Astrocyte of the spinal cord (primary cell): ENCODE measurements around the gene RALA.
A peak's percentile ranks its signal among the peaks of the same experiment; 100 is the strongest.
"Not testable (repeated sequence)": the region's sequence is repeated elsewhere in the genome, so short reads cannot be mapped to it uniquely, and the experiment has no call there.

Source experiments
- DNase-seq: peaks from one replicate; pipeline ENCODE4 v3.0.0; 2011; ENCODE audit warnings: low read depth, low spot score
- H3K4me3 ChIP-seq: 2 replicates; pipeline ENCODE4 v1.5.1; 2011; ENCODE audit warnings: low read depth, mild to moderate bottlenecking, low read length, moderate library complexity
- CTCF ChIP-seq: IDR thresholded peaks from 2 replicates; pipeline ENCODE4 v1.5.1; 2012; ENCODE audit warnings: low read depth, mild to moderate bottlenecking, low read length, inconsistent platforms
- in situ Hi-C: cut with HindIII; loops from 2 replicates; pipeline ENCODE4 v1.10.0; 2017; ENCODE audit warnings: low sequenced_read_pairs

Gene RALA

GRCh38 chr7:39683216-39683845, 60.0 kb downstream of the RALA start:
- no peak for TF ChIP-seq CTCF
- peak; percentile 36 for DNase-seq
- in situ Hi-C loops: no loop called here
- H3K4me3 ChIP-seq: no peak overlapping the region

- TF ChIP-seq CTCF: no peak
- peak; percentile 36 for DNase-seq
- in situ Hi-C loops: no loop called here
- H3K4me3 ChIP-seq: no peak overlapping the region
Measured at GRCh38 chr7:39686261-39686924, 63.0 kb downstream of the RALA start.

GRCh38 chr7:39688611-39689480, 65.5 kb downstream of the RALA start:
- in situ Hi-C loops: no loop called here
- H3K4me3 ChIP-seq: no peak overlapping the region
- no peak for DNase-seq
- TF ChIP-seq CTCF: no peak

GRCh38 chr7:39691821-39692220, 68.4 kb downstream of the RALA start:
- in situ Hi-C loops: no loop called here
- peak; percentile 56 for DNase-seq
- no peak overlapping the region for H3K4me3 ChIP-seq
- no peak for TF ChIP-seq CTCF

GRCh38 chr7:39693086-39693485, 69.7 kb downstream of the RALA start:
- DNase-seq, H3K4me3 ChIP-seq, in situ Hi-C loops: not testable (repeated sequence)

GRCh38 chr7:39693812-39694211, 70.4 kb downstream of the RALA start:
- H3K4me3 ChIP-seq: no peak overlapping the region
- DNase-seq: no peak
- TF ChIP-seq CTCF: no peak
- in situ Hi-C loops: no loop called here
